Measurements from ENCODE around the gene GRK5. TPM values are rescaled to one million over a fixed set of nuclear protein-coding genes. Genes with fewer than 3 reads are reported as not detected.

Gene GRK5
- total RNA-seq, 1 donor from 2014 or later: 25.3 TPM

DNA sequence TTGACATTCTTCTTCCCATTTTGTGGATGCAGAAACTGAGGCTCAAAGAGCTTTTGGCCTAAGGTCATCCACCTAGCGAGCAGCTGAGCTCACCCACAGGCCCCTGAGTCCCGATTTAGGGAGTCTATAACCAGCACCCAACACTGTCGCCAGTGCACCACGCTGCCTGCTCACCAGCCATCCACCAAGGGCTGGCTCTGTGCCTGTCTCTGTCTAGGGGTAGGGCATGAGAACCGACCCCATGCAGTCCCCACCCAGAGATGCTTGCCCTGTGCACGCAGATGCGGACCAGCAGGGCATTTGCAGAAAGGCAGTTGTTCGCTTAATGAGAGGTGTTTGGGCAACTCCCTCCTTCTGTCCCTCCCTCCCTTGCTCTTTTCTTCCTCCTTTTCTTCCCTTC, 97.2 kb downstream of the GRK5 start:
- H3K27ac Mint-ChIP-seq: peak overlapping the region; percentile 100
- H3K27me3 Mint-ChIP-seq (ENCODE audit: insufficient read depth): peaks cover 2% of the 10 kb centered on the region
- no peaks in the 10 kb centered on the region for H3K36me3 Mint-ChIP-seq (ENCODE audit: low read depth)
- H3K4me3 Mint-ChIP-seq: no peak overlapping the region
- peaks cover 89% of the 10 kb centered on the region for H3K4me1 Mint-ChIP-seq (ENCODE audit: low read depth)
- no peaks in the 10 kb centered on the region for H3K9me3 Mint-ChIP-seq
- no peak for DNase-seq (ENCODE audit: low spot score)
- intact Hi-C loops (cut with micrococcal nuclease): loop anchor here (10.0 kb wide), 3 partner anchors 350 to 570 kb away; partner anchors contain the start of genes BAG3 and MCMBP

DNA sequence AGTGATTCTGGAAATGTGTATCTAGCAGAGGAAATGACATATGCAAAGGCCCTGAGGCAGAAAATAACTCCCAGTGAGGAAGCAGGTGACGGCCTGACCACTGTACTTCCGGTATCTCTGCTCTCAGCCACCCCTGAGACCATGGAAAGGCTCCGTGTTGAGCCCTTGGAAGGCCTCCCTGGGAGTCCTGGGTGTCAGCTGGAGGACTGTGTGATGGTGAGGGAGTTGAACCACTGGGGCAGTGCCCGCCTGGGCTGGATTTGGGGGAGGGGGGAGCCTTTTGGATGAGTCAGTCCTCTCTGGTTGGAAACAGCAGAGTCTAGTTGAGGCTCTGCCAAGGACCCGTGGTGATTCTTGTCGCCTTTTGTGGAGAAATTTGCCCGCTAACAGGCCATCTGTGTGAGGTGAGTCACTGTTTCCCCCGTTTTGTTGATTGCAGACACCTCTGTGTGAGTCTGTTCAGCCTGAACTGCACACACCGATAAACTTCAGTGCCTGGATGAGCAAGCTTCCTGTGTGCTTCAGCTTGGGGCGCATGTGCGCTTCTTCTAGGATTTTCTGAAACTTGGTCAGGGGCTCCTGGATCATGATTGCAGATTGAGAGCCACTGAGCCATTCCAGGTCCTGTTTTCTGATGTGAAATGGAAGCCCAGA, 98.6 kb downstream of the GRK5 start:
- intact Hi-C loops (cut with micrococcal nuclease): loop anchor here (1.0 to 10.0 kb wide), 14 partner anchors 9 to 569 kb away; partner anchors contain the start of genes BAG3, MCMBP, RGS10 and TIAL1
- Mint-ChIP-seq H3K27ac (peak overlapping the region; percentile 100), H3K27me3 (ENCODE audit: insufficient read depth) (peaks cover 4% of the 10 kb centered on the region), H3K4me1 (ENCODE audit: low read depth) (peaks cover 89% of the 10 kb centered on the region), H3K4me3 (peak overlapping the region; percentile 79), H3K36me3 (ENCODE audit: low read depth) (peaks cover 9% of the 10 kb centered on the region), H3K9me3 (no peaks in the 10 kb centered on the region)
- DNase-seq (ENCODE audit: low spot score): peak; percentile 82

DNA sequence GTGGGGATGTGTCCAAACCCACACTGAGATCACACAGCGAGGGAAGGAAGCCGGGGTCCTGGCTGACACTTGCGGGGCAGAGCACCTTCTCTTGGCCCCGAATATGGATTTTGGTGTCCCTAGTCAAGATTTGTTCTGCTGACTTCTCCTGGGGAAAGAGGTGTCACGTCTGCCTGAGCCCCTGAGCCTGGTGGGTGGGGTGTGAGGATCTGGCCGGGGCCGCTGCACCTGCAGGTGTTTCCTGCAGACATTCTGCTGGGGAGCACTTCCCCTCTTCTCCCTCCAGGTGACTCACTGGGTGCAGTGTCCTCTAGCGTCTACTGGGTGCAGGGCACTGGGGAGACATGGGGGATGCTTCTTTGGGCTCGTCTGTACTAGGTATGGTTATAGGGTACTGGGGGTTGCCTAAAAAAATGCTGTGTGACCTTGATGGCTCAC, 99.2 kb downstream of the GRK5 start:
- H3K36me3 Mint-ChIP-seq (ENCODE audit: low read depth): peaks cover 12% of the 10 kb centered on the region

DNA sequence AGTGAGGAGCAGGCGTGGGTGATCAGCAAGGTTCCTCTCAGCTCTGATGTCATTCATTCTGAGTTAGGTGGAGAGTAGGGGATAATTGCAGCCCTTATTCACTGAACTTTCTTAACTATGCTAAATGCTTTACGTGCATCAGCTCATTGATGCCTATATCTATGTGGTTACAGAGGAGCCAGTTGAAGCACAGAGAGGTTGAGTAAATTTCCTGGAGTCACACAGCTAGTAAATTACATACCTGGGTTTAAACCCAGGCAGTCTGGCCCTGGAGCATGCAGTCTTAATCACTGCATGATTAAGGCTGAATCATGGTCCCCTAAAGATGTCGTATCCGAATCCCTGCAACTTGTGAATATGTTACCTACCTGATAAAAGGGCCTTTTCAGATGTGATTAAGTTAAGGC, 99.6 kb downstream of the GRK5 start:
- H3K27me3 Mint-ChIP-seq (ENCODE audit: insufficient read depth): peaks cover 7% of the 10 kb centered on the region
- peak overlapping the region; percentile 100 for H3K27ac Mint-ChIP-seq
- no peak for DNase-seq (ENCODE audit: low spot score)
- H3K36me3 Mint-ChIP-seq (ENCODE audit: low read depth): peaks cover 12% of the 10 kb centered on the region
- peaks cover 84% of the 10 kb centered on the region for H3K4me1 Mint-ChIP-seq (ENCODE audit: low read depth)
- intact Hi-C loops (cut with micrococcal nuclease): loop anchor here (1.0 to 10.0 kb wide), 14 partner anchors 8 to 568 kb away; partner anchors contain the start of genes BAG3, MCMBP, RGS10 and TIAL1
- no peaks in the 10 kb centered on the region for H3K9me3 Mint-ChIP-seq
- peak overlapping the region; percentile 79 for H3K4me3 Mint-ChIP-seq

More for the DNA sequence above, 99.2 kb downstream of the GRK5 start:
- no peaks in the 10 kb centered on the region for H3K9me3 Mint-ChIP-seq
- intact Hi-C loops (cut with micrococcal nuclease): loop anchor here (1.0 to 10.0 kb wide), 14 partner anchors 9 to 568 kb away; partner anchors contain the start of genes BAG3, MCMBP, RGS10 and TIAL1
- DNase-seq (ENCODE audit: low spot score): peak; percentile 69
- peaks cover 88% of the 10 kb centered on the region for H3K4me1 Mint-ChIP-seq (ENCODE audit: low read depth)
- H3K27me3 Mint-ChIP-seq (ENCODE audit: insufficient read depth): peaks cover 7% of the 10 kb centered on the region
- peak overlapping the region; percentile 100 for H3K27ac Mint-ChIP-seq
- H3K4me3 Mint-ChIP-seq: peak overlapping the region; percentile 79

DNA sequence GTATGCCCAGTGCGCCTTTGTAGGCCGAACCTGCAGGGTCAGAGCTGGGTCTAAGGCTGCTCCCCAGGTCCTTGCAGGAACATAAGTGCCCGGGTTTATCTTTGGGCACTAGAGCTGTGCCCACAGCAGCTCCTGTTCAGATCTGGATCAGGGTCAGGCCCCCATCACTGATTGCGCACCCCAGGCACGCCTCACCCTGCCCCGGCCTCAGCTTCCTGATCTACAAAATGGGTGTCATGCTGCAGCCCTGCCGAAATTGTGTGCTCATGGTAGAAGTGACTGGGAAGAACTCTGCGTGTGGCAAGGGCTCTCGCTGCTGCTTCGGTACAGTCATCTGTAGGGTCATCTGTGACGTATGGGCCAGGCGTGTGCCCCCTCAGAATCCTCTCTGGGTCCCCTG, 100.7 kb downstream of the GRK5 start:
- DNase-seq (ENCODE audit: low spot score): no peak
- Mint-ChIP-seq H3K27ac (peak overlapping the region; percentile 18), H3K4me1 (ENCODE audit: low read depth) (peaks cover 82% of the 10 kb centered on the region), H3K36me3 (ENCODE audit: low read depth) (peaks cover 20% of the 10 kb centered on the region), H3K4me3 (no peak overlapping the region), H3K27me3 (ENCODE audit: insufficient read depth) (peaks cover 7% of the 10 kb centered on the region), H3K9me3 (no peaks in the 10 kb centered on the region)
- intact Hi-C loops (cut with micrococcal nuclease): loop anchor here (5.0 to 10.0 kb wide), 6 partner anchors 194 to 567 kb away; partner anchors contain the start of genes BAG3, MCMBP and RGS10

DNA sequence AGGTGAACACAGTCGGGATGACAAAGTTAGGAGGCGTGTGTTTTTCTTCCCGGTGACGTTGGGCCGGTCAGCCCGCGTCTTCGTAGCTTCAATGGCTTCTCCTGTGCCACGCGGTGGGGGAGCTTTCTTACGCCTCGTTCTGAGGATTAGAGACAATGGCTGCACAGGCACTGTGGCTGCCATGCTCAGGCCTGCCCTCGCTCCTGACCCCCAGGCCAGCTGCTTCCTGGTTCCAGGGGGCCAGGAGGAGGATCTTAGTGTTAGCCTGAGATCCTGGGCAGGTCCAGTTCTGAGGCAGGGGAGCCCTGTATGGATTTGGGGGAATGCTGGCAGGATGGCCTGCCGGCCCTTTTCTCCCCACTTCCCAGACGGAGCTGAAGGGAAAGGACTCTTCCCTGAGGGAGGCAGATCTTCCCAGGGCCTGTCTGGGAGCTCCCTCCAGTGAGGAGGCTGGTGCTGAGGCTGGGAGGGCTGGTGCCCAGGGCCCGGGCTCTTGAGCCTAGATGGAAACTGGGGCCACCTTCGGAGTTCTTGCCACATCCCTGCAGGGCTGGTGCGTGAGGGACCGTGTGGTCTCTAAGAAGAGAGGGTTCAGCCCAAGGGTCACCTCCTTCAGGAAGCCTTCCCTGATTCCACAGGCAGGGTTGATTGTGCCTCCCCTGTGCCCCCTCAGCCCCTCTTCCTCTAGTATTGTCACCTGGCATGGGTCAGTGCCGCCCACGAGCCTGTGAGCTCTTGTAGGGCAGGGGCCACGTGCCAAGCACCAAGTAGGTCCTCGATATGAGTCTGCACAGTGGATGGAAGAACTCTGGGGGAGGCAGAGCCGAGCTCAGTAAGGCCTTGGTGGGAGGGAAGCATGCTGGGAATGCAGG, 101.4 kb downstream of the GRK5 start:
- DNase-seq (ENCODE audit: low spot score): no peak
- H3K36me3 Mint-ChIP-seq (ENCODE audit: low read depth): peaks cover 21% of the 10 kb centered on the region
- H3K27ac Mint-ChIP-seq: no peak overlapping the region
- peaks cover 7% of the 10 kb centered on the region for H3K27me3 Mint-ChIP-seq (ENCODE audit: insufficient read depth)
- H3K9me3 Mint-ChIP-seq: no peaks in the 10 kb centered on the region
- intact Hi-C loops (cut with micrococcal nuclease): loop anchor here (5.0 to 10.0 kb wide), 6 partner anchors 194 to 566 kb away; partner anchors contain the start of genes BAG3, MCMBP and RGS10
- H3K4me3 Mint-ChIP-seq: no peak overlapping the region
- H3K4me1 Mint-ChIP-seq (ENCODE audit: low read depth): peaks cover 82% of the 10 kb centered on the region

DNA sequence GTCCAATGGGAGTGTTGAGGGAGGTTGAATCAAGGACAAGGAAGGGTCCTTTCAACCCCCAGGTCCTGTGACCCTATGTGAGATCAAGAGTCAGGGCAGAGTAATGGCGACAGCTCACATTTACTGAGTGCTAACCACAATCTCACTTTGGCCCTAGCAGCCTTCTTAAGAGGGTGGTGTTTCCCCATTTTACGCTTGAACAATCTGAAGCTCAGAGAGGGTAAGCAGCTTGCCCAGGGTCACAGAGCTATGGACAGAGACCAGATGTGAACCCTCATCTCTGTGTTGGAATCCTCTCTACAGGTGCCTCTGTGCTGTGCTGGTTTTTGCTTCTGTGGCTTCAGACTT, 102.0 kb downstream of the GRK5 start:
- no peak overlapping the region for H3K27ac Mint-ChIP-seq
- intact Hi-C loops (cut with micrococcal nuclease): loop anchor here (5.0 to 10.0 kb wide), 6 partner anchors 193 to 565 kb away; partner anchors contain the start of genes BAG3, MCMBP and RGS10
- peaks cover 82% of the 10 kb centered on the region for H3K4me1 Mint-ChIP-seq (ENCODE audit: low read depth)
- peaks cover 21% of the 10 kb centered on the region for H3K36me3 Mint-ChIP-seq (ENCODE audit: low read depth)
- no peaks in the 10 kb centered on the region for H3K9me3 Mint-ChIP-seq
- DNase-seq (ENCODE audit: low spot score): no peak
- H3K4me3 Mint-ChIP-seq: no peak overlapping the region
- peaks cover 7% of the 10 kb centered on the region for H3K27me3 Mint-ChIP-seq (ENCODE audit: insufficient read depth)

DNA sequence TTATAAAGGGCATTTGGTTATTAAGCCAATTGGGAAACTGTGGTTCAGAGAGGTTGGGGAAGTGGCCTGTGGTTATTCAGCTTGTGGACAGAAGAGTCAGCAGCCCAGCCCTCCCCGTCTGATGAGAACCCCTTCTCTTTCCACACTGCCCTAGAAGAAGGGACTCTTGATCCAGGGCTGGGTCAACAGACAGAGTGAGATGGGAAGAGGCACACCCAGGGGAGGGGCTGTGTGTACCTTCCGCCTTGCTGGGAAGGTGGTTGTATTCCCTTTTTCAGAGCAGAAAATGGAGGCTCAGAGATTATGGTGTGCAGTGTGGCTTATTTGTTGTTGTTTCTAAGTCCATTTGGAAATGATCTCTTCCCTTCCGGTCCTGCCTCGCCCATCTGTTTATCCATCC, 103.4 kb downstream of the GRK5 start:
- Mint-ChIP-seq H3K36me3 (ENCODE audit: low read depth) (peaks cover 21% of the 10 kb centered on the region), H3K4me1 (ENCODE audit: low read depth) (peaks cover 82% of the 10 kb centered on the region), H3K4me3 (peak overlapping the region; percentile 9), H3K27ac (no peak overlapping the region), H3K27me3 (ENCODE audit: insufficient read depth) (peaks cover 7% of the 10 kb centered on the region), H3K9me3 (no peaks in the 10 kb centered on the region)
- intact Hi-C loops (cut with micrococcal nuclease): loop anchor here (10.0 kb wide), 1 partner anchor 556 kb away; the partner anchor contains the start of gene CACUL1
- DNase-seq (ENCODE audit: low spot score): no peak

DNA sequence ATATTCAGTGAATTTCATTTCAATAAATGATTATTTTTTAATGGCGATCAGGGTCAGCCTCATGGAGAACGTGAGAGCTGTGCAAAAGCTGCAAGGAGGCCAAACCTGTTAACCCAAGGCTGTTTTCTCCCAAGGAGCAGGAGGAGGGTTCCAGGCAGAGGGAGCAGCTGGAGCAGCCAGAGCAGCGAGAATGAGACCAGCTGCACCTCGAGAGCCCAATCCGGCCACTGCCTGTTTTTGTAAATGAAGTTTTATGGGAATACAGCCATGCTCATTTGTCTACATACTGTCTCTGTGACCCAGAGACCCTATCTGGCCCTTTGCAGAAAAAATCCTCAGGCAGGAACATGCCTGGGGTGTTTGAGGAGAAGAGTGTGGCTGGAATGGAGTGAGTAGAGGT, 104.9 kb downstream of the GRK5 start:
- intact Hi-C loops (cut with micrococcal nuclease): loop anchor here (10.0 kb wide), 1 partner anchor 557 kb away; the partner anchor contains the start of gene CACUL1
- Mint-ChIP-seq H3K27me3 (ENCODE audit: insufficient read depth) (peaks cover 5% of the 10 kb centered on the region), H3K4me3 (no peak overlapping the region), H3K36me3 (ENCODE audit: low read depth) (peaks cover 21% of the 10 kb centered on the region), H3K27ac (peak overlapping the region; percentile 76), H3K4me1 (ENCODE audit: low read depth) (peaks cover 79% of the 10 kb centered on the region), H3K9me3 (no peaks in the 10 kb centered on the region)
- no peak for DNase-seq (ENCODE audit: low spot score)

DNA sequence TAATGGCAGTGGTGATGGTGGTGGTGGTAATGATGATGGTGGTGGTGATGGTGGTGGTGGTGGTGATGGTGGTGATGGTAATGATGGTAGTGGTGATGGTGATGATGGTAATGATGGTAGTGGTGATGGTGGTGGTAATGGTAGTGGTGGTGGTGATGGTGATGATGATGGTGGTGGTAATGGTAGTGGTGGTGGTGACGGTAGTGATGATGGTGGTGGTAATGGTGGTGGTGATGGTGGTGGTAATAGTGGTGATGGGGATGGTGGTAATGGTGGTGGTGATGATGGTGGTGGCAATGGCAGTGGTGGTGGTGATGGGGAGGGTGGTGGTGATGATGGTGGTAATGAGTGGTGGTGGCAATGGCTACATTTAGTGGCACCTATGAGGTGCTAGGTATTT, 105.7 kb downstream of the GRK5 start:
- intact Hi-C loops (cut with micrococcal nuclease): loop anchor here (10.0 kb wide), 1 partner anchor 558 kb away; the partner anchor contains the start of gene CACUL1
- H3K27ac Mint-ChIP-seq: peak overlapping the region; percentile 76

DNA sequence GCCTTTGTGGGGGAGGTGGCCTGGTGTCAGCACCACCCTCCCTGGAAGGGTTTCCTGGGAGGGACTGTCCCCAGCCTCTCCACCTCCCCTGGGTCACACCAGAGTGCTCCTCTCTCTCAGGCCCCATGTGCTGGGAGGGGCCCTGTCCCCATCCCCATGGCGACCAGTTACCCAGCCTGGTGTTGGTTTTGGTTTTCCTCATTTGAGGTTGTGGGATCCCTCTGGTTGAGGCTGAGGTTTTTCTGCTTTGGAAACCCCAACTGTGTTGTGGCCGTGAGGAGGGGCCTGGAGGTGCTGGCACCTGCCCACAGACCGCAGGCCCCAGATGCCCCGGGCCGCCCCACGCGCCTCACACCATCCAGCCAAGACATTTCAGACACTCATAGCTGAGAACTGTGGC, 106.3 kb downstream of the GRK5 start:
- Mint-ChIP-seq H3K9me3 (no peaks in the 10 kb centered on the region), H3K27ac (peak overlapping the region; percentile 77), H3K4me3 (no peak overlapping the region), H3K4me1 (ENCODE audit: low read depth) (peaks cover 73% of the 10 kb centered on the region), H3K27me3 (ENCODE audit: insufficient read depth) (peaks cover 6% of the 10 kb centered on the region), H3K36me3 (ENCODE audit: low read depth) (peaks cover 23% of the 10 kb centered on the region)
- intact Hi-C loops (cut with micrococcal nuclease): loop anchor here (2.0 to 10.0 kb wide), 4 partner anchors 19 to 559 kb away; partner anchors contain the start of genes CACUL1 and TIAL1
- peak; percentile 67 for DNase-seq (ENCODE audit: low spot score)

More for the DNA sequence above, 105.7 kb downstream of the GRK5 start:
- Mint-ChIP-seq H3K4me1 (ENCODE audit: low read depth) (peaks cover 73% of the 10 kb centered on the region), H3K36me3 (ENCODE audit: low read depth) (peaks cover 23% of the 10 kb centered on the region), H3K4me3 (no peak overlapping the region), H3K27me3 (ENCODE audit: insufficient read depth) (peaks cover 5% of the 10 kb centered on the region), H3K9me3 (no peaks in the 10 kb centered on the region)
- no peak for DNase-seq (ENCODE audit: low spot score)

DNA sequence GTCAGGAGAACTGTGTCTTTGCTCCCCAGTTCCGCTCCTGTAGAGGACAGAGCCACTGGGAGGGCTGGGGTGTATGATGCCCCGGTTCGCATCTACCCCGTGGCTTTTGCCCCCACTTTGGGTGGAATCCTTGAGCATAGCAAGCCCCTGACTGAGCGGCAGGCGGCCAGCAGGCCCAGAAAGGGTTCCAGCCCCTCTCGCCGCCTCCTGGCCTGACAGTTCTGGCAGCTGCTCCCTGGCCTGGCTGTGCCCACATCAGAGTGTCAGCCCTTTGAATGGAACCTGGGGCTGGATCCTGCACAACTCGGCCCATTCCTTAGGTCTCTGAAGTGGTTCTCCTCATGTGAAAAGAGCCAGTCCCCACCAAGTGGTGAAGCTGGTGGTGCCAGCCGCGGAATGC, 106.7 kb downstream of the GRK5 start:
- peaks cover 72% of the 10 kb centered on the region for H3K4me1 Mint-ChIP-seq (ENCODE audit: low read depth)
- intact Hi-C loops (cut with micrococcal nuclease): loop anchor here (2.0 to 10.0 kb wide), 4 partner anchors 19 to 559 kb away; partner anchors contain the start of genes CACUL1 and TIAL1
- H3K9me3 Mint-ChIP-seq: no peaks in the 10 kb centered on the region
- H3K27me3 Mint-ChIP-seq (ENCODE audit: insufficient read depth): peaks cover 8% of the 10 kb centered on the region
- no peak overlapping the region for H3K4me3 Mint-ChIP-seq
- peaks cover 23% of the 10 kb centered on the region for H3K36me3 Mint-ChIP-seq (ENCODE audit: low read depth)
- H3K27ac Mint-ChIP-seq: peak overlapping the region; percentile 77
- DNase-seq (ENCODE audit: low spot score): no peak

Data from activated T-helper 1 cell treated with anti-CD3 and anti-CD28 coated beads, Interleukin-12 subunit alpha, Interleukin-12 subunit beta, Interleukin-2, Interleukin-4 antibody, amounts not matched to agents 30 ng/mL and 10 ng/mL and 1 ng/mL, durations not matched to agents 14 hours and 24 hours and 36 hours (primary cell).